Upper lobe of left lung (tissue), 4 donors: ENCODE results near the gene ITPR1.

Experiments used
- CTCF ChIP-seq, 6 experiments: fragments of 450-650 bp in 4 of 6; fragments of 200-600 bp in 2 of 6; sonication (generic) in 2 of 6; IDR thresholded peaks; one replicate each; pipeline ENCODE4 v1.5.1; 2016 to 2019; ENCODE audit warnings: antibody characterized with exemption in 6 of 6
- POLR2AphosphoS5 ChIP-seq, 2 donors: sonication (generic); formaldehyde crosslinking; IDR thresholded peaks; one replicate each; pipeline ENCODE4 v1.5.1; 2017; ENCODE audit warnings: antibody characterized with exemption in 2 of 2

DNA sequence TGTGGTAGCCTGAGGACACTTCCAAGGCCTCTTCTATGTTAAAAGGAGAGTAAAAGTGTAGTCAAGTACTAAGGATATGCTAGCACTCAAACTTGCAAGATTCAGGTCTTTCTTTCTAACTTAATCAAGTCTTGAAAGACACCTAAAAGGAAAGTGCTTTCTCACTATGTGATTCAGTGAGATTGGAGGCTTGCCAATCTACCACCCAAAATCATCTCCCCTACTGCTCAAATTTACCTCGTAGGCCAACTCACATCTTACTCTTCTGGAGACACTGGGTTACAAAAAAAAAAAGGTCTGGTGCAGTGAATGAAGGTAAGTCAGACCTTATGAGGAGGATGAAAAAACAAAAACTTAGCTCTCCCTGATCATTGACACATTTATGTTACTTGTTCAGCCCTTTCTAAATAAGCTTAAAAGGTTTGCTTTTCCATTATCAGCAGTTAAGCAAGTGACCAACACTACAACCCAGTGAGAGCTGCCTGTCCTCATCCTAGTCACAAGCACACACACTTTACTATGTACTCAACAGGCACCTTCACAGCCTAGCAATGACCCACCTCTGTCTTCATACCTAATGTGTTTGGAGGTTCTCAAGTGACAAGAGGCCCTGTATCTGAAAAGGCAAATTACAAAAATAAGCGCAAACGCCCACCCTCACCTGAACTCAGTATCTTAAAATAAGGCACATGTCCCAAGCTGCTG, 45.7 kb upstream of the ITPR1 start:
- TF ChIP-seq POLR2AphosphoS5 (IDR thresholded peaks at IDR 0.05) (no peak), CTCF (IDR thresholded peaks at IDR 0.05) (no peak)
